ENCODE measurements around the gene CD302. TPM values are rescaled to one million over a fixed set of nuclear protein-coding genes. Genes with fewer than 3 reads are reported as not detected.

Gene CD302
- polyA plus RNA-seq, 4 donors: 12.1 to 36.6 (median 23.2) TPM

DNA sequence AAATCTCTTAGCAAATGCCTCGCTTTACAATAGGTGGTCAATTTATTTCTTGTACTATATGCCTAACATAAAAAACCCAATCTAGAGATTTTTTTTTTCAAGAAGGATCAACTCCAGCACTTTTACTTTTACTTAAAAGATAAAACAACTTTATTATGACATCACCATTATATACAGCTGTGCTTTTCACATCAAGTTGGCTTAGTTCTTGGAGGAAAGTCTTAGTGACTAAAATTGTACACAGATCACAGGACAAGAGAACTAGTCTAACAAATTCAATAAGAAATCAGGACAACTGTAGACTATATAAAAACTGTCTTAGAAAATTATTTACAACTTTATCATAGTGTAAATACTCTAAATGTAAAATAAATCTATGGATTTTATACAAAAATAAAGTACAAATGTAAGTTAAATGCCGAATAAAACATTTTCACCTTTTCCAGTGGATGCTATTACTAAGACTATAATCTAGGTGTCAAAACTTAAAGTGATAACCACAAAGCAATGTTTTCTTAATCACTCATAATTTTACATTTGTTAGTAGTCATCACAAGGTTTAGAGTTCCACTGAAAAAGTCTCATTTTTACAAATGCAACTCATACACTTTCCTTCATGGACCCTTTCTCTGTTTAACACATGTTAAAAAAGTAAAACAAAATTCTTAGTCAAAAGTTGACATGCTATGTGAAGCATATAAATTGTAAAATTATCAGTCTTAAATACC lies 5.4 kb upstream of the CD302 start:
- no peaks in the 10 kb centered on the region for H3K27me3 ChIP-seq (ENCODE audit: control insufficient read depth in 3 of 3, insufficient read depth in 3 of 3, low read length in 3 of 3)
- WGBS, 3 donors: 49 to 54% (median 50%) methylated on average over 2 of the region's 2 CpGs
- peaks cover 0 to 4% (median 2%) of the 10 kb centered on the region in 3 donors for H3K36me3 ChIP-seq (ENCODE audit: control insufficient read depth in 3 of 3, insufficient read depth in 2 of 3, low read depth in 1 of 3, low read length in 3 of 3)
- FAIRE-seq (no peak), DNase-seq (no peak)
- no peak overlapping the region for H3K27ac ChIP-seq (ENCODE audit: low read depth in 1 of 3, low read length in 2 of 3)
- no peaks in the 10 kb centered on the region for H3K9me3 ChIP-seq (ENCODE audit: control insufficient read depth in 2 of 2, insufficient read depth in 1 of 2, low read depth in 1 of 2, low read length in 1 of 2)
- no peaks in the 10 kb centered on the region for H3K4me1 ChIP-seq (ENCODE audit: control insufficient read depth in 3 of 3, insufficient read depth in 2 of 3, low read depth in 1 of 3, low read length in 2 of 3)
- H3K4me3 ChIP-seq (ENCODE audit: low read depth in 1 of 3, low read length in 3 of 3): no peak overlapping the region

DNA sequence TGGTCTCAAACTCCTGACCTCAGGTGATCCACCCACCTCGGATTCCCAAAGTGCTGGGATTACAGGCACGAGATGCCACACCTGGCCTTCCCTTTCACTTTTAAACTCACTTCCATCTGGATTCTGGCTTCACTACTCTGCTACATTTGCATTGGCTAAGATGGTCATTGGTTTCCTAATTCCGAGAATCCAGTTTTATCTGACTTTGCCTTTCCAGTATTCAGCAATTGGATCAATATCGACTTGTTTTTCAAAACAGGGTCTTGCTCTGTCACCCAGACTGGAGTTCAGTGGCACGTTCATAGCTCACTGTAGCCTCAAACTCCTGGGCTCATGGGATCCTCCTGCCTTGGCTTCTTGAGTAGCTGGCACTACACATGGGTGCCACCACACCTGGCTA lies 4.7 kb upstream of the CD302 start:
- Histone ChIP-seq H3K36me3 (ENCODE audit: control insufficient read depth in 3 of 3, insufficient read depth in 2 of 3, low read depth in 1 of 3, low read length in 3 of 3) (peaks cover 0 to 4% (median 2%) of the 10 kb centered on the region in 3 donors), H3K4me3 (ENCODE audit: low read depth in 1 of 3, low read length in 3 of 3) (no peak overlapping the region), H3K9me3 (ENCODE audit: control insufficient read depth in 2 of 2, insufficient read depth in 1 of 2, low read depth in 1 of 2, low read length in 1 of 2) (no peaks in the 10 kb centered on the region), H3K4me1 (ENCODE audit: control insufficient read depth in 3 of 3, insufficient read depth in 2 of 3, low read depth in 1 of 3, low read length in 2 of 3) (no peaks in the 10 kb centered on the region), H3K27ac (ENCODE audit: low read depth in 1 of 3, low read length in 2 of 3) (no peak overlapping the region), H3K27me3 (ENCODE audit: control insufficient read depth in 3 of 3, insufficient read depth in 3 of 3, low read length in 3 of 3) (no peaks in the 10 kb centered on the region)
- WGBS, 3 donors: 90 to 92% (median 92%) methylated on average over 5 of the region's 5 CpGs
- FAIRE-seq (no peak), DNase-seq (no peak)

DNA sequence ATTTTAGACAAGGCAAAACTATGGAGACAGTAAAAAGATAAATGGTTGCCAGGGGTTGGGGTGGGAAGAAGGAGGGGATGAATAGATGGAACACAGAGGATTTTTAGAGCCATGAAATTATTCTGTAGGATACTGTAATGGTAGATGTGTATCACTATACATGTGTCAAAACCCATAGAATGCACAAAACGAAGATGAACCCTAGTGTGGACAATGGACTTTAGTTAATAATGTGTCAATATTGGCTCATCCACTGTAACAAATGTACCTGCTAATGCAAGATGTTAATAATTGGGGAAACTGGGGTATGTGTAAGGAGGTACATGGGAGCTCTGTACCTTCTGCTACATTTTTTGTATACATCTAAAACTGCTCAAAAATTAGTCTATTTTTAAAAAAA lies 1.8 kb upstream of the CD302 start:
- 69 to 89% (median 86%) methylated on average over 1 of the region's 1 CpG for WGBS, 3 donors
- peaks cover 5 to 12% (median 7%) of the 10 kb centered on the region in 3 donors for H3K4me1 ChIP-seq (ENCODE audit: control insufficient read depth in 3 of 3, insufficient read depth in 2 of 3, low read depth in 1 of 3, low read length in 2 of 3)
- DNase-seq (no peak), FAIRE-seq (no peak)
- no peaks in the 10 kb centered on the region for H3K9me3 ChIP-seq (ENCODE audit: control insufficient read depth in 2 of 2, insufficient read depth in 1 of 2, low read depth in 1 of 2, low read length in 1 of 2)
- H3K36me3 ChIP-seq (ENCODE audit: control insufficient read depth in 3 of 3, insufficient read depth in 2 of 3, low read depth in 1 of 3, low read length in 3 of 3): no peaks in the 10 kb centered on the region
- H3K27me3 ChIP-seq (ENCODE audit: control insufficient read depth in 3 of 3, insufficient read depth in 3 of 3, low read length in 3 of 3): no peaks in the 10 kb centered on the region
- H3K4me3 ChIP-seq (ENCODE audit: low read depth in 1 of 3, low read length in 3 of 3): no peak overlapping the region
- H3K27ac ChIP-seq (ENCODE audit: low read depth in 1 of 3, low read length in 2 of 3): no peak overlapping the region

GRCh38 chr2:159798376-159798725 lies 343 bp upstream of the CD302 start:
- 4 to 16% (median 15%) methylated on average over 9 of the region's 9 CpGs for WGBS, 3 donors
- H3K27me3 ChIP-seq (ENCODE audit: control insufficient read depth in 3 of 3, insufficient read depth in 3 of 3, low read length in 3 of 3): no peaks in the 10 kb centered on the region
- DNase-seq: no peak
- H3K4me3 ChIP-seq (ENCODE audit: low read depth in 1 of 3, low read length in 3 of 3): peak overlapping the region in 2 of 3 donors; percentile 77 to 92
- no peaks in the 10 kb centered on the region for H3K9me3 ChIP-seq (ENCODE audit: control insufficient read depth in 2 of 2, insufficient read depth in 1 of 2, low read depth in 1 of 2, low read length in 1 of 2)
- no peak for FAIRE-seq
- peak overlapping the region in 1 of 3 donors; percentile 95 for H3K27ac ChIP-seq (ENCODE audit: low read depth in 1 of 3, low read length in 2 of 3)
- peaks cover 7 to 18% (median 8%) of the 10 kb centered on the region in 3 donors for H3K4me1 ChIP-seq (ENCODE audit: control insufficient read depth in 3 of 3, insufficient read depth in 2 of 3, low read depth in 1 of 3, low read length in 2 of 3)
- no peaks in the 10 kb centered on the region for H3K36me3 ChIP-seq (ENCODE audit: control insufficient read depth in 3 of 3, insufficient read depth in 2 of 3, low read depth in 1 of 3, low read length in 3 of 3)

DNA sequence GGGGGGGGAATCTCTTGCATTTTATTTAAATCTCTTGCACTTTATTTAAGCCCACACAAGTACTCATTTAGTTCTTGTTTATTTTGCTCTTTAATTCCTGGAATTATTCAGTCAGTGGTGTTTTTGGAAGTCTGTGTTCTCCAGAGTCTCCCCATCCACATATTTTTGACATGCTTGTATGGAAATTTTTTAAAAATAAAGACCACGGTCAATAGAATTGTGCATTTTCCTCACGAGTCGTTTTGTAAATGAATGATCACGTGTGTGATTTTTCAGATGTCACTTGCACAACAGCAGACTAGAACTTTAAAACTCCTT lies 824 bp downstream of the CD302 start:
- Histone ChIP-seq H3K4me1 (ENCODE audit: control insufficient read depth in 3 of 3, insufficient read depth in 2 of 3, low read depth in 1 of 3, low read length in 2 of 3) (peaks cover 9 to 28% (median 11%) of the 10 kb centered on the region in 3 donors), H3K9me3 (ENCODE audit: control insufficient read depth in 2 of 2, insufficient read depth in 1 of 2, low read depth in 1 of 2, low read length in 1 of 2) (no peaks in the 10 kb centered on the region), H3K27ac (ENCODE audit: low read depth in 1 of 3, low read length in 2 of 3) (peak overlapping the region in 2 of 3 donors; percentile 73 to 95), H3K36me3 (ENCODE audit: control insufficient read depth in 3 of 3, insufficient read depth in 2 of 3, low read depth in 1 of 3, low read length in 3 of 3) (no peaks in the 10 kb centered on the region), H3K27me3 (ENCODE audit: control insufficient read depth in 3 of 3, insufficient read depth in 3 of 3, low read length in 3 of 3) (no peaks in the 10 kb centered on the region), H3K4me3 (ENCODE audit: low read depth in 1 of 3, low read length in 3 of 3) (peak overlapping the region in 2 of 3 donors; percentile 77 to 92)
- DNase-seq: no peak
- WGBS, 3 donors: 7 to 9% (median 7%) methylated on average over 4 of the region's 4 CpGs
- no peak for FAIRE-seq

DNA sequence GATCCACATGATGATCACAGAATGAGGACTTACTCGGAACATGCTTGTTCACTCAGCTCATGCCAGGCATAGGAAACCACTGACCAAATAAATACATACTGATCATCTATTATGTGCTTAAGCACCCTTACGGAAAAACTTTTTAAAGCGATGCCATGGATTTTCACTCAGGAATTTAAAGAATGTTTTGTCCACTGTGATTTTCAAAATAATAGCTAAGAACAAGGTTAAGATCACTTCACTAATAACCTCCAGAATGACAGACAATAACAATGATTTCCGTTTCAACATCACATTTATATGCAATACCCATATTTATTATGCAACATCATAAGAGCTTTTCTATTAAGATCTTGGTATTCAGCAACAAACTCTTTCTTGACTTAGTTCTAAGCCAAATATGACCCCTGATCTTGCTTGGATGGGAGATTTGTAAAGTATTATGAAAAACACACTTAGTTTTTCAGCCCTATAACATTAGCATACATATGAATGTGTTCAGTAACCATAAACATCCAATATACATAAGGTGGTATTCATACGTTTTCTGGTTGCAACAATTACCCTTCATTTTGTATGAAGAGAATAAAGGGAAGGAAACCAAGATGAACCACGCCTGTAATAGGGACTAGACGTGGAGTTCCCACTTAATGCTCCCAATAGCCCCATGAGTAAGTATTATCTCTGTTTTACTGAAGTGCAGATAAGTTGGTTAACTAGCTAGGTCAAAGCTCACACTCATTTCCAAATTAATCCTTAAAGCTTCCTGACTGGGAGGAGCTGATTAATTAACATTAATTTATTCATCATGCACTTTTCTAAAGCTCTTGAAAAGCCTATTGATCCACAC lies 1.9 kb downstream of the CD302 start:
- FAIRE-seq: peak; percentile 23
- H3K36me3 ChIP-seq (ENCODE audit: control insufficient read depth in 3 of 3, insufficient read depth in 2 of 3, low read depth in 1 of 3, low read length in 3 of 3): no peaks in the 10 kb centered on the region
- WGBS, 3 donors: 44 to 51% (median 48%) methylated on average over 7 of the region's 7 CpGs
- H3K27ac ChIP-seq (ENCODE audit: low read depth in 1 of 3, low read length in 2 of 3): peak overlapping the region in 2 of 3 donors; percentile 43 to 57
- DNase-seq: peak; percentile 58 to 90
- H3K4me3 ChIP-seq (ENCODE audit: low read depth in 1 of 3, low read length in 3 of 3): peak overlapping the region in 1 of 3 donors; percentile 77
- no peaks in the 10 kb centered on the region for H3K27me3 ChIP-seq (ENCODE audit: control insufficient read depth in 3 of 3, insufficient read depth in 3 of 3, low read length in 3 of 3)
- H3K9me3 ChIP-seq (ENCODE audit: control insufficient read depth in 2 of 2, insufficient read depth in 1 of 2, low read depth in 1 of 2, low read length in 1 of 2): no peaks in the 10 kb centered on the region
- peaks cover 11 to 31% (median 12%) of the 10 kb centered on the region in 3 donors for H3K4me1 ChIP-seq (ENCODE audit: control insufficient read depth in 3 of 3, insufficient read depth in 2 of 3, low read depth in 1 of 3, low read length in 2 of 3)

- DNase-seq (peak; percentile 60 to 81), FAIRE-seq (no peak)
- Histone ChIP-seq H3K9me3 (ENCODE audit: control insufficient read depth in 2 of 2, insufficient read depth in 1 of 2, low read depth in 1 of 2, low read length in 1 of 2) (no peaks in the 10 kb centered on the region), H3K27me3 (ENCODE audit: control insufficient read depth in 3 of 3, insufficient read depth in 3 of 3, low read length in 3 of 3) (no peaks in the 10 kb centered on the region), H3K4me1 (ENCODE audit: control insufficient read depth in 3 of 3, insufficient read depth in 2 of 3, low read depth in 1 of 3, low read length in 2 of 3) (peaks cover 11 to 31% (median 12%) of the 10 kb centered on the region in 3 donors), H3K36me3 (ENCODE audit: control insufficient read depth in 3 of 3, insufficient read depth in 2 of 3, low read depth in 1 of 3, low read length in 3 of 3) (no peaks in the 10 kb centered on the region), H3K4me3 (ENCODE audit: low read depth in 1 of 3, low read length in 3 of 3) (no peak overlapping the region), H3K27ac (ENCODE audit: low read depth in 1 of 3, low read length in 2 of 3) (peak overlapping the region; percentile 21 to 29 (median 26))
- 35 to 65% (median 62%) methylated on average over 1 of the region's 1 CpG for WGBS, 3 donors
These were observed 4.7 kb downstream of the CD302 start for GRCh38 chr2:159793326-159793725.

DNA sequence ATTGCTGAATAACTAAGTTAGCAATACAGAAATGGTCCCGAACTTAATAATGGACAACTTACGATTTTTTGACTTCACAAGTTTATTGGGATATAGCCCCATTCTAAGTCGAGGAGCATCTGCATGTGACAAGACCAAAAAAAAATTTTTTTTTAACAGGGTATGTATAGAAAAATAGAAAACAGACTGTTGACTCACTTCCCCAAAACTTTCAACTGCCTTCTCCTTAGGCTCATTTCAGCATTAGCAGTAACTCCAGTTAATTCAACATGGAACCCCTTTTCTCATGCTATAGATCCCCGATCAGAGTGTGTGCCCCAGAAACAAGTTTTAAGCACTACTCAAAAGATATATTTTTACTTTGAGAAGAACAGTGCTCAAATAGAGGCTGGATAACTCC lies 5.4 kb downstream of the CD302 start:
- FAIRE-seq (no peak), DNase-seq (no peak)
- Histone ChIP-seq H3K4me1 (ENCODE audit: control insufficient read depth in 3 of 3, insufficient read depth in 2 of 3, low read depth in 1 of 3, low read length in 2 of 3) (peaks cover 11 to 31% (median 12%) of the 10 kb centered on the region in 3 donors), H3K27me3 (ENCODE audit: control insufficient read depth in 3 of 3, insufficient read depth in 3 of 3, low read length in 3 of 3) (no peaks in the 10 kb centered on the region), H3K9me3 (ENCODE audit: control insufficient read depth in 2 of 2, insufficient read depth in 1 of 2, low read depth in 1 of 2, low read length in 1 of 2) (no peaks in the 10 kb centered on the region), H3K4me3 (ENCODE audit: low read depth in 1 of 3, low read length in 3 of 3) (no peak overlapping the region), H3K27ac (ENCODE audit: low read depth in 1 of 3, low read length in 2 of 3) (no peak overlapping the region), H3K36me3 (ENCODE audit: control insufficient read depth in 3 of 3, insufficient read depth in 2 of 3, low read depth in 1 of 3, low read length in 3 of 3) (no peaks in the 10 kb centered on the region)
- WGBS, 3 donors: 93 to 94% (median 93%) methylated on average over 4 of the region's 4 CpGs
